ENCODE measurements around the gene ADM2.
A peak's percentile ranks its signal among the peaks of the same experiment; 100 is the strongest.
"Not testable (repeated sequence)": the region's sequence is repeated elsewhere in the genome, so short reads cannot be mapped to it uniquely, and the experiment has no call there.

Gene ADM2

DNA sequence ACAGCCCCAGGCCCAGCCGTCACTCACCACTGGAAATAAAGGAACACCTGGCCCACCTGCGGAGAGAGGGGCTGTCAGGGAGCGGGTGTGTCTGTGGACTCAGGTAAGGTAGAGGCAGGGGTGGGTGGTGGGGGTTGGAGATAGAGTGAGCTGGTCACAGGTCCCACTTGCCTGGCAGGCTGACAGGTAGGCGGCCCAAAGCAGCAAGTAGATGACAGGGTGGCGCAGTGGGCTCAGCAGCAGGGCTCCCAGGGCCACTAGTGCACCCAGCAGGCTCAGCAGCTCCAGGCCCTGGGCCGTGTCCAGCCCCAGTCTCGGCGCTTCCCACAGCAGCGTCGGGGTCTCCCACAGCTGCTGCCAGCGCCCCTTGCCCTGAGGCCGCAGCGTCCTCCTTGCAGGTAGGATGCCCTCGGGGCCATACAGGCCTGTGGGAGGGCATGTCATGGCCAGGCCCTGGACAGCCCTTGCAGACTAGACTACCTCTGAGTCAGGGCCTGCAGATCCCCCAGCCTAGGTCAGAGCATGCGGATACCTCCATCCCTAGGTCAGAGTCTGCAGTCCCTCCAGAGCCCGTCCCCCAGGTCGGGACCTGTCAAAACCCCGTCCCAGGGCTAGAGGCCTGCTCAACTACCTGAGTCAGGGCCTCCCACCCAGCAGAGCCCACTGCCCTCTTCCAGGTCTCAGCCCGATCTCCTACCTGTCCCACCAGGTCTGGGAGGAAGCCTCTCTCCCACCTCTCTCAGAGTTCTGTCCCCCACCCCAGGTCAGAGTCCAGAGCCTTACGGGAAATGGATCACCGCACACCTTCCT is 25.5 kb downstream of the ADM2 start:
- no peak for DNase-seq (ENCODE audit: low read depth)

DNA sequence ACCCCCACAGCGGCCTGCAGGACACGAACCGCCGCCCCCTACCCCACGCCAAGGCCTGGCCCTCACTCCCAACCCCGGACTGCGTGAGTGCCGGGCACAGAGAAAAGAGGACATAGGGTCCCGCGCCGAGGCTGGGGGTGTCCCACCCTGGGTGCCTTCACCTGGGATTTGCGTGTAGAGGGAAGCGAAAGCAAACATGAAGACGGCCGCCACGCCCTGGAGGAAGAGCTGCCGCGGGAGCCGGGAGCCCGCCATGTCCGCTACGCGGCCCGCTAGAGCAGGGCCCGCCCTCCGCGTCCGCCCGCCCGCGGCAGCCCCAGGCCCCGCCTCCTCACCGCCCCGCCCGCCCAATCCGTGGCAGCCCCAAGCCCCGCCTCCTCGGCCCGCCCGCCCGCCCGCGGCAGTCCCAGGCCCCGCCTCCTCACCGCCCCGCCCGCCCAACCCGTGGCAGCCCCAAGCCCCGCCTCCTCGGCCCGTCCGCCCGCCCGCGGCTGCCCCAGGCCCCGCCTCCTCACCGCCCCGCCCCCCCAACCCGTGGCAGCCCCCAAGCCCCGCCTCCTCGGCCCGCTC is 26.2 kb downstream of the ADM2 start, which contains the start of gene LMF2:
TSS of gene LMF2 (minus strand) at position 282 of the 570 bp plus-strand sequence. CDS start at position 255, 27 bp downstream.
- peak; percentile 87 for DNase-seq (ENCODE audit: low read depth)

DNA sequence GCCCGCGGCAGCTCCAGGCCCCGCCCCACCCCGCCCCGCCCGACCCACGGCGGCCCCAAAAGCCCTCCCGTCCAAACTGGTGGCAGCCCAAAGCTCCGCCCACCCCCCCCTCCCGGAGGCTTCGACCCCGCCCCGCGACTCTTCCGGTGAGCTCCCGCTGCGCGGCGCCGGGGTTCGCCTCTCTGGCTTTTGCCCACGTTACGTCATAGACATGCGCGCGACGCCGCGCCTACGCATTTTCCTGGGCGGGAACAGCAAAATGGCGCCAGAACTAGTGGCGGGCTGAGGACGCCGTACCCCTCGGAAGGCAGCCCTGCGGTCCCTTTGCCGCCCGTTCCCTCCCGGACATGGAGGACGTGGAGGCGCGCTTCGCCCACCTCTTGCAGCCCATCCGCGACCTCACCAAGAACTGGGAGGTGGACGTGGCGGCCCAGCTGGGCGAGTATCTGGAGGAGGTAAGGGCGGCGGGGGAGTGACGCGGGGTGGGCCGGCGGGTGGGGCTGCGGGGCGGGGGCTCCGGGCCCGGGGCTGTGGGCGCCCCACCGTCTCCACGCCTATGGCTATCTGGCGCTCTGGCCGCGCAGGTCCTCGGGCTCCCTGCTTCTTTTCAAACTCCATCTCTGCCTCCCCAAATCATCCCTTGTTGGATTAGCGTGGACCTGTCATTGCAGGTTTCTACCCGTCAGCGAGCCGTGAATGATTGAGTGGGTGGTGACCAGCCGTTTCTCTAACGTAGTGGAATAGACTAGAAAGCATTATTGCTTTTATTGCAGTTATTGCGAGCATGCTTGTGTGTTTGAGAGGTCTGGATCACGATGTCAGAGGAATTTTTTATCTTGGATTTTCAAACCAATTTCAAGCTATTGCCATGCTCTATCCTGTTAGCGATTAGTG is 26.9 kb downstream of the ADM2 start, which contains the start of gene NCAPH2:
TSS of gene NCAPH2 (plus strand) at position 234 of the 894 bp plus-strand sequence. CDS start at position 348, 114 bp downstream.
- peak; percentile 98 for DNase-seq (ENCODE audit: low read depth)

DNA sequence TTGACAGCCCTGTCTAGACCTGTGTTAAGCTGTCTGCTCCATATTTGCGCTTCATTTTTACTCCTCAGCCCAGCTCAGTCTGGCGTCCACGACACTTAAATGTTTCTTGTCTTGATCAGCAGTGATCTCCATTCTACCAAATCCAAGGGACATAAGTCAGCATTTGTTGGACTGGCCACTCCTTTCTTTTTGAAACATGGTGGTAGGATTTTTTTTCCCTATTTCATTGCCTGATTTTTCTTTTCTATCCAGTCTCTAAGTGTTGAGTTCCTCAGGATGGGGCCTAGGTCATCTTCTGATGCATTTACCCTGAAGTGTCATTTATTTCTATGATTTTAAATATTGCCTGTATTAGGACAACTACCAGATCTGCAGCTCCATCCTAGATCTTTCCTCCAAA is 27.6 kb downstream of the ADM2 start:
- DNase-seq (ENCODE audit: low read depth) = no peak

DNA sequence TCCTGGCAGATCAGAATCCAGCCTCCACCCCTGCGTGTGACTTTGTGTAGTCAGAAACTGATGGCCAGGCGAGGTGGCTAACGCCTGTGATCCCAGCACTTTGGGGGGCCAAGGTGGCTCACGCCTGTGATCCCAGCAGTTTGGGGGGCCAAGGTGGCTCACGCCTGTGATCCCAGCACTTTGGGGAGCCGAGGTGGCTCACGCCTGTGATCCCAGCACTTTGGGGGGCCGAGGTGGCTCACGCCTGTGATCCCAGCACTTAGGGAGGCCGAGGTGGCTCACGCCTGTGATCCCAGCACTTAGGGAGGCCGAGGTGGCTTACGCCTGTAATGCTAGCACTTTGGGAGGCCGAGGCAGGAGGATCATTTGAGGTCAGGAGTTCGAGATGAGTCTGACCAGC is 31.8 kb downstream of the ADM2 start:
- DNase-seq (ENCODE audit: low read depth) = no peak

DNA sequence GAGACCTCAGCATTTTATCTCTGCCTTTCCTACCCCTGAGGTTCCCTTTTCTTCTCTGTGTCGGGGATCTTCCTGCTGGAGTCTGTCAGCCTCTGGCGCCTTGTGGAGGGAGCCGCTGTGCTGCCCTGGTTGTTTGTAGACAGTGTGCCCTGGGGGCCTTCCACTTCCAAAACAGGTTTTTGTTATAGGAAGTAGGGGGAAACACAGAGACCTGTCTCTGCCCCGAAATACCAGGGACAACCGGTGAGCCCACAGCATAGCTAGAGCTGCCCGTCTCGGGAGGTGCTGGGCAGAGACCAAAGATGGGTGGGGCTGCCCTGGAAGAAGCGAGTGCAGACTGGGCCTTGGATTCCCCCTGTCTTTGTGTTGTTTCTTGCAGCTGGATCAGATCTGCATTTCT is 34.7 kb downstream of the ADM2 start:
- DNase-seq (ENCODE audit: low read depth) = no peak

DNA sequence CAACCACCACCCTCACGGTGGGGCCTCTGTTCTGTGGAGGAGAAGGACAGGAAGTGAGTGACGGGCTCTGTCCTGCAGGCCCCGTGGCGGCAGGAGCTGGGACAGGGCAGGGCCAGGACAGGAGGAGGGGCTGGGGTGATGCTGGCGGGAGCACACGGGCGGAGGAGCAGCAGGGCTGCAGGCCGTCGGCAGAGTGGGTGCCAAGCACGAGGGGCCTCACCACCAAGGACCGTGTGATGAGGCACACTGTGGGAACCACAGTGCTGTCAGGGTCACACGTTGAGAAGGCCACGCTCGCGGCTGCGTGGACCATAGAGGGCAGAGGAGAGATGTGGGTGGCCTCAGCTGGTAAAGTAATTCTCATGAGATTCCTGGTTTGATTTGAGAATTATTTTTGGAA is 35.5 kb downstream of the ADM2 start:
- no peak for DNase-seq (ENCODE audit: low read depth)

DNA sequence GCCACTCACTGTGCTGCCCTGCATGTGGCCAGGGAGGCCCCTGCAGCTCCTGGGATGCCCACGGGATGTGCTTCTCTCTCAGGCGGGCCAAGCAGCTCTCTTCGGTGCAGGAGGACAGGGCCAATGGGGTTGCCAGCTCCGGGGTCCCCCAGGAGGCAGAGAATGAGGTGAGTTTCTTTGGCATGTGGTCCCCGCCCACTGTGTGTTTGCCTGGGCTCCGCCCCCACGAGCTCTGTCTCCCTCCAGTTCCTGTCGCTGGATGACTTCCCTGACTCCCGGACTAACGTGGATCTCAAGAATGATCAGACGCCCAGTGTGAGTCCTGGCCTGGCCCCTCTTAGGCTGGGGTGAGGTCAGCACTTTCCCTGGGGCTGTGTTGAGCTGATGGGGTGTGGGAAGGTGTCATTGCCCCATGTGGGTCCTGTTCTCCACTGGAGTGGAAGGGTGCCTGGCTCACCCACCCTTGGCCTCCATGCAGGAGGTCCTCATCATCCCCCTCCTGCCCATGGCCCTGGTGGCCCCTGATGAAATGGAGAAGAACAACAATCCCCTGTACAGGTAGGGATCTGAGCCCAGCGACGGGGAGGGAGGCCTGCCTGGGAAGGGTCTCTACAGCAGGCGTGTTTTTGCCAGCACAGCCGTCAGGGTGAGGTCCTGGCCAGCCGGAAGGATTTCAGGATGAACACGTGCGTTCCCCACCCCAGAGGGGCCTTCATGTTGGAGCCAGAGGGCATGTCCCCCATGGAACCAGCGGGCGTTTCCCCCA is 36.3 kb downstream of the ADM2 start:
- no peak for DNase-seq (ENCODE audit: low read depth)

DNA sequence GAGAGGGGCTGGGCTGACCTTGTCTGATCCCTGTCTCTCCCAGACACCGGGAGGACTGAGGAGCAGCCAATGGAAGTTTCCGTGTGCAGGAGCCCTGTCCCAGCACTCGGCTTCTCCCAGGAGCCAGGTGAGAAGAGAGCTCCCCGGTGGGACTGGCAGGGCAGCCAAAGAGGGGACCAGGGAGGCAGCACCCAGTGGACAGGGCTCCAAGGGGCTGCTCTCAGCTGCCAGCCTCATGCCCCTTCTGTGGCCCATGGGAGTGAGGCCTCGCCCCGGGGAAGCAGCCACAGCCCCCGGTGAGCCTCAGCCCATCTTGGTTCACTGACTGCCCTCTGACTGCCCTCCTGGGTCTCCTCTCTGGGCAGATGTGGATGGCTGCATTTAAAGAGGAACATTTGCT is 37.3 kb downstream of the ADM2 start:
- no peak for DNase-seq (ENCODE audit: low read depth)

DNA sequence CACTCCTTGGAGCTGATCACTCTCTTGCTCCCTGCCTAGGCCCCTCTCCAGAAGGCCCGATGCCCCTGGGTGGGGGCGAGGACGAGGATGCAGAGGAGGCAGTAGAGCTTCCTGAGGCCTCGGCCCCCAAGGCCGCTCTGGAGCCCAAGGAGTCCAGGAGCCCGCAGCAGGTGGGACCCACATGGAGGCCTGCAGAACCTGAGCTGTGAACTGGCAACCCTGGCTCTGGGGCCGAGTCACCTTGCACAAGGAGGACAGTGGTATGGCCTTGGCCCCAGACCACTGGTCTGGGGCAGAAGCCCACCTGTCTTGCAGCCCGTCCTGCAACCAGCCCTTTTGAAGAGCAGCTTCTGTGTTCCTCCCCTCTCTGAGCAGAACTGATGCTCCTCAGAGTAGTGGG is 37.8 kb downstream of the ADM2 start:
- no peak for DNase-seq (ENCODE audit: low read depth)

DNA sequence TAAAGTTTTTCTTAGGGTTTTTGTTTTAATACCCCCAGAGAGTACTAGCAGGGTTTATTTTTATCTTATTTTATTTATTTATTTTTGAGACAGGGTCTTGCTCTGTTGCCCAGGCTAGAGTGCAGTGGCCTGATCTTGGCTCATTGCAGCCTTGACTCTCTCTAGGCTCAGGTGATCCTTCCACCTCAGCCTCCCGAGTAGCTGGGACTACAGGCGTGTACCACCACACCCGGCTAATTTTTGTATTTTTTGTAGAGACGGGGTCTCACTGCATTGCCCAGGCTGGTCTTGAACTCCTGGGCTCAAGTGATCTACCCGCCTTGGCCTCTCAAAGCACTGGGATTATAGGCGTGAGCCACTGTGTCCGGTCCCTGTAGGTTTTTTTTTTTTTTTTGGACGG is 38.8 kb downstream of the ADM2 start:
- not testable (repeated sequence) for DNase-seq (ENCODE audit: low read depth)

DNA sequence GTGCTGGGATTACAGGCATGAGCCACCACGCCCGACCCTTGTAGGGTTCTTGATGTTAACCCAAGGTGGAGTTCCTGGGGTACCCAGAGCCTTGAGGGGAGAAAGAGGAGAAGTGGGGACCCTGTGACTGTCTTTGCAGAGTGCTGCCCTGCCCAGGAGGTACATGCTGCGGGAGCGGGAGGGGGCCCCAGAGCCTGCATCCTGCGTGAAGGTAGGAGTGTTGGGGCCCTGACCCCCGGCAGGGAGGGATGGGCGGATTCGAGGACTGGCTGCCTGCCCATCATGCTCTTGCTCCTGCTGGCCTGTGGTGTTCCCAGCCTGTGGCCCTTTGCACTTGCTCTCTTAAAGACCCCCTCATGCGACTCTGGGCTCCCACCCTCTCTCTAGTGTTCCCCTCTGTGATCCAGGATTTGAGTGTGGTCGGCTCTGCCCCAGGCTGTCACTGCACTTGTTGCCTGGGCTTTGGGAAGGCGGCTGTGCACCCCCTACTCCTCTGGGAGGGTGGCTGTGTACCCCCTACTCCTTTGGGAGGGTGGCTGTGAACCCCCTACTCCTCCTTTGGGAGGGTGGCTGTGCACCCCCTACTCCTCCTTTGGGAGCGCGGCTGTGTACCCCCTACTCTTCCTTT is 39.6 kb downstream of the ADM2 start:
- no peak for DNase-seq (ENCODE audit: low read depth)

DNA sequence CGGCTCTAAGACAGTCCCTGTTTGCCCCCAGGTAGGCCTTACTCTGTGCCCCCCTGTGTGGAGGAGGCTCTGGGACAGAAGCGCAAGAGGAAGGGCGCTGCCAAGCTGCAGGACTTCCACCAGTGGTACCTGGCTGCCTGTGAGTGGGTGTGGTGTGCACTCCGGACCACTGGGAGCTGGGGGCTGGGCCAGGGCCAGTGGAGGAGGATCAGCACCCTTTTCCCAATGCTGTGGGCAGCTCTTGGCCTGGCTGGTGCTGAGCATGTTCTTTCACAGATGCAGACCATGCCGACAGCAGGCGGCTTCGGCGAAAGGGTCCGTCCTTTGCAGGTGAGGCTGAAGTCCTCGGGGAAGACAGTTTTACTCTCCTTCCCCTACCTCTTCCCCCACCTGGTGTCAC is 40.4 kb downstream of the ADM2 start:
- no peak for DNase-seq (ENCODE audit: low read depth)

DNA sequence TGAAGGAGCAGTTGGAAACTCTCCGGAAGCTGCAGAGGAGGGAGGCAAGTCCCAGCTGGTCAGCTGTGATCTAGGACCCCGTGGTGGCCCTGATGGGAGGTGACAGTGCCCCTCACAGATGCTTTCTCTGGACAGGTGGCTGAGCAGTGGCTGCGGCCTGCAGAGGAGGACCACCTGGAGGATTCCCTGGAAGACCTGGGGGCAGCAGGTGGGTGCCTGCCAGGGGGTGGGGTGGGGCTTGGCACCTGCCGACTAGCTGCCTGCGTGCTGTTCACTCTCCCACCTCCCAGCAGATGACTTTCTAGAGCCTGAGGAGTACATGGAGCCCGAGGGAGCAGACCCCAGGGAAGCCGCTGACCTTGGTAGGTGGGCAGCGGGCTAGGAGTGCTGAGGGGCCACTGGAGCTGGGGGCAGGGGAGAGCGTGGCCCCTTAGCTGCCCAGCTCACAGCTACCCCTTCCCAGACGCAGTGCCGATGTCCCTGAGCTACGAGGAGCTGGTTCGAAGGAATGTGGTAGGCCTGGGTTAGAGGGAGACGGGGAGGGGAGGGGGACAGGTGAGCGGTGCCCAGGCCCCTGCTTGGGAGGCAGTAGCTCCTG is 41.0 kb downstream of the ADM2 start:
- no peak for DNase-seq (ENCODE audit: low read depth)

DNA sequence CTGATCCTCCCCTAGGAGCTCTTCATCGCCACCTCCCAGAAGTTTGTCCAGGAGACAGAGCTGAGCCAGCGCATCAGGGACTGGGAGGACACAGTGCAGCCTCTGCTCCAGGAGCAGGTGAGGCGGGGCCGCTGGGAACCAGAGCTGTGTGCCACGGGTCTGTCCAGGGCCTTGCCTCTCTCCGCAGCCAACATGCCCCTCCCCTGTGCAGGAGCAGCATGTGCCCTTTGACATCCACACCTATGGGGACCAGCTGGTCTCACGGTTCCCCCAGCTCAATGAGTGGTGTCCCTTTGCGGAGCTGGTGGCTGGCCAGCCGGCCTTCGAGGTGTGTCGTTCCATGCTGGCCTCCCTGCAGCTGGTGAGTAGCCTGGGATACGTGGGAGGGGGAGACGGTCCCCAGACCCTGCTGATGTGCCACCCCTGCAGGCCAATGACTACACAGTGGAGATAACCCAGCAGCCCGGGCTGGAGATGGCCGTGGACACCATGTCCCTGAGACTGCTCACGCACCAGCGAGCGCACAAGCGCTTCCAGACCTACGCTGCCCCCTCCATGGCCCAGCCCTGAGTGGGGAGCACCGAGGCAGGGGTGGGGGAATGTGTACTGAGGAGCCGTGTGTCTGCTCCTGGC is 41.6 kb downstream of the ADM2 start:
- no peak for DNase-seq (ENCODE audit: low read depth)

DNA sequence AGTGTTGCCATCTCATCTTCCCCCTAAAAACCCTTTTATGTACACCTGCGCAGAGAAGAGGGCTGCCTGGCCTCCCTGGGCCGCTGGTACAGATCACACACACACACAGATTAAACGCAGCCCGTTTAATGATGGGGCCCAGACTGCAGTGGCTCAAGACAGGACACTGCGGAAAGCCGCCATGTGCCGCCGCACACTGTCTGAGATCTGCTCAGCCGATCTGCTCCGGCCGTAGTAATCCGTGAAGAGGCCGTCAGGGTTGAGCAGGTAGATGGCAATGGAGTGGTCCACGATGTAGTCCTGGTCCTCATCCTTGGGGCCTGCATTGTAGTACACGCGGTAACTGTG is 42.1 kb downstream of the ADM2 start:
- DNase-seq (ENCODE audit: low read depth) = no peak

DNA sequence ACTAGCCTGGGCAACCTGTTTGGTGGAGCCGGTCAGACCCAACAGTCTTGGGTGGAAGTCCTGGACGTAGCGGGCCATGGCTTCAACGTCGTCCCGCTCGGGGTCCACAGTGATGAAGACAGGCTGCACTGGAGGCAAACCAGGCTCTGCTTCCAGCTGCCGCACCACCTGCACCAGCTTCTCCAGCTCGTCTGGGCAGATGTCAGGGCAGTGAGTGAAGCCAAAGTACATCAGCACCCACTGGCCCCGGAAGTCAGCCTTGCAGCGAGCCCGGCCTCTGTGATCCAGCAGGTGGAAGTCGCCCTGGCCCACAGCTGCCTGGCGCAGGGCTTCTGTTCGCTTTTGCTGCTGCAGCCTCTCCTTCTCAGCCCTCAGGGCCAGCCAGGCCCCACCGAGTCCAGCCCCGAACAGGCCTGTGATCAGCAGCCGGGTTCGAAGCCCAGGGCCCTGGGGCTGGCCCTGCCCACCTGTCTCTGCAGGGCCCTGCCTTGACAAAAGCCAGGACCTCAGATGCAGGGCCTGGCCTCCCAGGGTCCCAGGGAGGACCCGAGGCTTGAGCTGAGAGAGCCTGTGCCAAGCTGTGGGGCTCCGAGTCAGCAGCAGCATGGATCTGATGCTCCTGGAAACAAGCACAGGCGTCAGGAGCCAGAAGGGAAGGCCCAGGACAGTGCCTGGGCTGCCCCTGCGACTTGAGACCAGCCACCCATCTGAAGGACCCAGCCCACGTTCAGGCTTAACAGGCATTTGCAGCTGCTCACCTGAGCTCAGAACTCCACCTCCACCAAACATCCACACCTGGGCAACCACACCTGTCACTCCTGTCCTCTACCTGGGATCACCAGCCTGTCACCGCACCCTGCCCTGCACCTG is 42.7 kb downstream of the ADM2 start:
- no peak for DNase-seq (ENCODE audit: low read depth)

DNA sequence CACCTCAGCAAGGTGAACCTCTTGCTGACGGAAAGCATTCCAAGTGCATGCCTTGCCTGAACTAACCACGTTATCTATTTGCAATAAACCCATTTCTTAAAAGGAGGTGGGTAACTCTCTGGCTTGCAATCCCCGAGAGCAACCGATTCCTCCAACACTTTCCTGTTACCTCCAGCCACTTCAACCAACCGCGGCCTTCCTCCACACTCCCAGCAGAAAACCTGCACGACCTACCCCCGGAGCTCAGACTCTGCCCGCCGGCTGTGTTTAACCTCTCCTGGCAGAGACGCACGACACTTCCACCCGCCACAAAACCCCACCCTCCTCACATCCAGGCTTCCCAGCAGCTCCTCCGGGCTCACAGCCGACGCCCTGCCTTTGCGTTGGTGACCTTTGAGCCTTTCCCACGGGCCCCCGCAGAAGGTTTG is 43.3 kb downstream of the ADM2 start:
- no peak for DNase-seq (ENCODE audit: low read depth)

DNA sequence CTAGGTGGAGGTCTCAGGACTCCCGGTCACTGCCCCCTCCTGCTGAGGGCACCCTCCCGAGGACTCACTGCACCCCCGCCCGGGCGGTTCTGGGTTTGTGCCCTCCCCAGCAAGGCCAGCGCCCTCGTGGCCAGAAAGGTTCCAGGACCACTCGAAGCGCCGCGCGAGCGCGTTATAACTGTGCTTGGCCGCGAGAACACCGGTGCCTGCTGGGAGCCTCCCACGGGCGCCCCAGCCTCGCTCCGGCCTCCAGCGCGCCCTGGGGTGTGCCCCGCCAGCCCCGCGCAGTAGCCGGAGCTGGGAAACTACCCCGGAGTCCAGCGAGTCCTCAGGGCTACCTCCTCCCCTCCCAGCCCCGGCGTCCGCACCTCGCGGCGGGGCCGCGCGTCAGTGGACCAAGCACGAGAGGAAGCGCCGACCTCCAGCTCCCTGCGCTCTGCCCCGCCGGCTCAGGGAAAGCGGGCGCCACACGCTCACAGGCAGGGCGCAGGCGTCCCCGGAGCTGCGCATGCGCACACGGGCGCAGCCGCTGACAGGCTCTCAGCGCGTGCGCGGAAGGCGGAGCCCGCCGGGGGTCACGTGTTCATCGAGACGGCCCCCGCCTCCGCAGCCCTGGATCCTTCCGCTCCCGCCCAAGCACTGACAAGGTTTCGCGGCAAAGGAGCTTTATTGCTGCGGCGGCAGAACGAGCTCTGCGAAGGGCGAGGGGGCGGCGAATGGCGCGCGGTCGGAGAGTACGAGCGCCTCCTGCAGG is 43.9 kb downstream of the ADM2 start, which contains the start of gene SCO2:
TSS of gene SCO2 (minus strand) at position 495 of the 754 bp plus-strand sequence. CDS start 1,187 bp downstream, outside the sequence.
- DNase-seq (ENCODE audit: low read depth) = peak; percentile 97
